IPS DF 6.9 (cell line): ENCODE data around the gene FAM124B.
A peak's percentile ranks its signal among the peaks of the same experiment; 100 is the strongest.

Source experiments
- DNase-seq: peaks from one replicate; pipeline ENCODE4 v3.0.0-alpha.2; 2013; ENCODE audit warnings: low read depth, low spot score
- H3K27ac ChIP-seq: one replicate; pipeline ENCODE4 v1.5.1; 2013; ENCODE audit warnings: low read length, control low read depth
- H3K27me3 ChIP-seq: 2 replicates; pipeline ENCODE4 v1.6.1; 2013; ENCODE audit warnings: mild to moderate bottlenecking, low read length; ENCODE audit not compliant: control insufficient read depth, insufficient read depth
- H3K36me3 ChIP-seq: 2 replicates; pipeline ENCODE4 v1.6.1; 2013; ENCODE audit warnings: low read length; ENCODE audit not compliant: control insufficient read depth, insufficient read depth
- H3K4me1 ChIP-seq: 2 replicates; pipeline ENCODE4 v1.6.1; 2013; ENCODE audit warnings: low read length; ENCODE audit not compliant: control insufficient read depth, insufficient read depth
- H3K4me3 ChIP-seq: 2 replicates; pipeline ENCODE4 v1.5.1; 2013; ENCODE audit warnings: mild to moderate bottlenecking, low read length
- H3K9me3 ChIP-seq: 2 replicates; pipeline ENCODE4 v1.6.1; 2013; ENCODE audit warnings: low read length, inconsistent platforms; ENCODE audit not compliant: control insufficient read depth, insufficient read depth
- WGBS: extraction: QIAGEN DNeasy Blood & Tissue Kit; methylation state at CpG from one replicate; pipeline ENCODE4 v1.1.7; 2013; ENCODE audit warnings: mixed read lengths, missing lambda C conversion rate; ENCODE audit not compliant: insufficient read length, insufficient coverage; 5-methylcytosine and 5-hydroxymethylcytosine counted together

FAM124B gene

DNA sequence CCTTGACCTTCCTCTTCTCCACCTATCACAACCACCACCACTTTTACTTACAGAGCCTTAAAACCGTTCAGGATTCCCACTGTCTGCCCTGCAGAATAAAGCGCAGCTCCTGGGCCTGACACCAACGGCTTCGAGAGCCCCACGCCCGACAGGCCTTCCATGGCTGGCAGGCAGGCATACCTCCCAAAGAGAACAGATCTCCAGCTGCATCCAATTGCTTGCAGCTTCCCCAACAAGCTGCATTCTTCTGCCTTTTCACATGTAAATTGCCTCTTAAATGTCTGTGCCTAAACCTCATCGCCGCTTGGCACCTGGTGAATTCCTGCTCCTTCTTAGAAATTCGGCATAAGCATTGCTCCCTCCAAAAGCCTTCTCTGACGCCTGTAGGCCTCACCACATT is 31.5 kb upstream of the FAM124B start:
- no peaks in the 10 kb centered on the region for H3K27me3 ChIP-seq
- H3K36me3 ChIP-seq, result no peaks in the 10 kb centered on the region; the same call in 1 of the 2 replicates
- H3K9me3 ChIP-seq, result no peaks in the 10 kb centered on the region
- H3K4me1 ChIP-seq, result no peaks in the 10 kb centered on the region
- no peak overlapping the region for H3K4me3 ChIP-seq
- no CpG with 5 or more reads among the region's 10 CpGs for WGBS
- no peak overlapping the region for H3K27ac ChIP-seq
- DNase-seq, result peak; percentile 91

DNA sequence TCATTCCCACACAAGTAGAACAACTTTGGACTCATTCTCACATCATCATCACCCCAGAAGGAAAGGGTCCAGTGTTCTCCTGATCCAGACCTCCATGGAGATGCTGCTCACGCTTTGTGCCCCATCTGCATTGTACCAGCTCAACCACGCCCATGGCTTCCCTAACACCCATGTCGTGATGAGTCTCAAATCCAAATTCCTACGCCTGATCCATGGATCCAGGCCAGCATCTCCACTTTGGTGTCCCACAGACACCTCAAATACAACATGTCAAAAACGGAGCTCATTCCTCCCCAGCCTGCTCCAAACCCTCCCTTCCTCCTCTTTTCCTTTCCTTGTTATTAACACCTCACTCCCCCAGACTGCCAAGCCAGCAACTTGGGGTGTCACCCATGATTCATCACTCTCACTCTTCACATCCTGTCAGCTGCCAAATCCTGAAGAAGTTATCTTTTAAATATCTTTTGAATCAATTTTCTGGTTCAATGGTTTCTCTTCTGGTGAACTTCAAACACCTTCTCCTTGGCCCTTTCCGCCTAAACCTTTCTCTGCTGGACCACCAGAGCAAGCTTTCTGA is 30.2 kb upstream of the FAM124B start:
- no peak overlapping the region for H3K4me3 ChIP-seq
- WGBS, result no CpG with 5 or more reads among the region's 6 CpGs

DNA sequence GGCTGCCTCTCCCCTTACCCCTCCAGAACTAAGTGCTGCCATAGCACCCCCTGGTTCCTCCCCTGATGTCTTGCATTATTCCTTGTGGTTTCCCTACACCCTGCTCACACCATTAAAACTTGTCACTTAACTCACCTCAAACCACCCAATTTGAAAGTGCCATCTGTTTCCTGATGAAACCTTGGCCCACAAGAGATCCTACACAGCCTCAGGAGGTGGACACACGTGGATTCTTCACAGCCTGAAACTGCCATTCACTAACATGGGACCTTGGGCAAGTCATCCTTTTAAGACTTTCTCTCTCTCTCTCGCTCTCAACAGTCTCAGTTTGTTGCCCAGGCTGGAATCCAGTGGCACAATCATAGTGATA is 27.5 kb upstream of the FAM124B start:
- Histone ChIP-seq H3K9me3 (no peaks in the 10 kb centered on the region), H3K27me3 (no peaks in the 10 kb centered on the region), H3K36me3 (no peaks in the 10 kb centered on the region; the same call in 1 of the 2 replicates), H3K27ac (no peak overlapping the region), H3K4me3 (no peak overlapping the region), H3K4me1 (no peaks in the 10 kb centered on the region)
- WGBS, result no CpG with 5 or more reads among the region's 2 CpGs
- DNase-seq, result no peak

More for the DNA sequence above, 30.2 kb upstream of the FAM124B start:
- Histone ChIP-seq H3K9me3 (no peaks in the 10 kb centered on the region), H3K27ac (no peak overlapping the region), H3K4me1 (no peaks in the 10 kb centered on the region), H3K36me3 (no peaks in the 10 kb centered on the region; the same call in 1 of the 2 replicates), H3K27me3 (no peaks in the 10 kb centered on the region)
- DNase-seq, result no peak

DNA sequence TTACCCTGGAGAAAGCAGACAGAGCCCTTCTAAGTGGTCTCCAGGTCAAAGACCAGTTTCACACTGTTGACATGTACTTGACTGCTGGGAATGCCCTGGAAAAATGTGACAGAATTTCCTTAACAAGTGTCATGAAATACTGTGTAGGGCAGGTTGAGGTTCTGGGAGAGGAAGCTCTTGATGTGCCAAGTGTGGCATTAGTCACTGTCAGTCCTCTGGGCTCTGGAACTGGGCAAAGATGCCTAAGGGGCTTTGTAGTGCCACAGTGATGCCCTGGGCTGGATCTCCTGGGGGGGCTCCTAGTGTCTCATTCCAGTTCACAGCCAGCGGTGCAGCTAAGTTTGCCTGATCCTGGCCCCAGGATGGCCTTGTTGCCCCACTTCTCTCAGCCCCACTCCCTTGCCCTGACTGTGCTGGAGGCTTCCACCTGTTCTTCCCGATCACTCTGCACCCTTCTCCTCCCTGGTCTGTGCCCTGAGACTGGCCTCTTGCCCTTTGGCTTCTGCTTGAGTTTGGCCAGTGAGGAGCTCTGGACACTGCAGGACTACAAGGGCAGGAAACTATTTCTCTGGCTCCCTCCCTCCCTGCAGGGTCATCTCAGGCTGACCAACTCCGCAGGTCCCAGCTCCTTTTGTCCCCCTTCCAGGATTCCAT is 27.0 kb upstream of the FAM124B start:
- H3K27me3 ChIP-seq, result no peaks in the 10 kb centered on the region
- H3K4me1 ChIP-seq, result no peaks in the 10 kb centered on the region
- no peak overlapping the region for H3K4me3 ChIP-seq
- no peak for DNase-seq
- no peaks in the 10 kb centered on the region for H3K9me3 ChIP-seq
- H3K27ac ChIP-seq, result no peak overlapping the region
- H3K36me3 ChIP-seq, result no peaks in the 10 kb centered on the region; the same call in 1 of the 2 replicates
- no CpG with 5 or more reads among the region's 3 CpGs for WGBS

DNA sequence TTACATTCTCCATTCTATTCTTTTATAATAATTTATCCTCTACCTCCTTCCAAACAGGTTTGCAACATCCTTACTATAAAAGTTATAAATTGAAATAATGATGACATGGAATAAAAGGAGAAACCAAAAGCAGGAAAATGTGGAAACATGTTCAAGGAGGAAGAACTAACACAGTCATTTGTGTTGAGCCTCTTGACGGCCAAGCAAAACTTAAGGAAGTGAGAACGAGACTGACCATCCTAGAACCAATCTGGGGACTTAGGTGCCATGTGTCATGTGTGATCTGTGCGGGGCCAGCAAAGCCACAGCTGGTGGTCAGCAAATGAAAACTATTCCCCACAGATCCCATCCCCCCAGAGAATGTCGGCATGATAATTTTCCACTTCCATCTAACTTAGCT is 25.6 kb upstream of the FAM124B start:
- WGBS, result no CpG with 5 or more reads among the region's 4 CpGs

DNA sequence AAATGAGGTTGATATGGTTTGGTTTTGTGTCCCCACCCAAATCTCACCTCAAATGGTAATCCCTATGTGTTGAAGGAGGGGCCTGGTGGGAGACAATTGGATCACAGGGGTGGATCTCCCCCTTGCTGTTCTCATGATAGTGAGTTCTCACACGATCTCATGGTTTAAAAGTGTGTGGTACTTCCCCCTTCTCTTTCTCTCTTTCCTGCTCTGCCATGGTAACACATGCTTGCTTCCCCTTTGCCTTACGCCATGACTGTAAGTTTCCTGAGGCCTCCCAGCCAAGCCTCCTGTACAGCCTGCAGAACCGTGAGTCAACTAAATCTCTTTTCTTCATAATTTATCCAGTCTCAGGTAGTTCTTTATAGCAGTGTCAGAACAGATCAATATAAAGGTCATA is 24.7 kb upstream of the FAM124B start:
- no peaks in the 10 kb centered on the region for H3K9me3 ChIP-seq
- no peak overlapping the region for H3K4me3 ChIP-seq
- H3K27ac ChIP-seq, result no peak overlapping the region
- no peak for DNase-seq
- no CpG with 5 or more reads among the region's 3 CpGs for WGBS
- no peaks in the 10 kb centered on the region for H3K4me1 ChIP-seq
- no peaks in the 10 kb centered on the region; the same call in 1 of the 2 replicates for H3K36me3 ChIP-seq
- H3K27me3 ChIP-seq, result no peaks in the 10 kb centered on the region

More for the DNA sequence above, 25.6 kb upstream of the FAM124B start:
- no peak for DNase-seq
- H3K9me3 ChIP-seq, result no peaks in the 10 kb centered on the region
- H3K36me3 ChIP-seq, result no peaks in the 10 kb centered on the region; the same call in 1 of the 2 replicates
- H3K4me1 ChIP-seq, result no peaks in the 10 kb centered on the region
- H3K4me3 ChIP-seq, result no peak overlapping the region
- no peak overlapping the region for H3K27ac ChIP-seq
- no peaks in the 10 kb centered on the region for H3K27me3 ChIP-seq

DNA sequence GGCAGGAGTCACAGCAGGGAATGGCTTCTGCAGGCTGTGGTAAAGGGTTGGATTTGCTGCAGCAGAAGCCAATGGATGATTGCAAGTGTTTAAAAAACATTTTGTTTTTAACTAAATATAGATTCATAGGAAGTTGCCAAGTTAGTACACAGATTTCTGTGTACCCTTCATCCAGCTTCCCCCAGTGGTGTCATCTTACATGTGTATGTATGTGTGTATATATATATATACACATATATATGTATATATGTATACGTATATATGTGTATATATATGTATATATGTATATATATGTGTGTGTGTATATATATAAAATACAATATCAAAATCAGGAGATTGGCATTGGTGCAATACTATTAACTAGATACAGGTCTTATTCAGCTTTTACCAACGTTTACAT is 19.2 kb upstream of the FAM124B start:
- Histone ChIP-seq H3K9me3 (no peaks in the 10 kb centered on the region), H3K27me3 (no peaks in the 10 kb centered on the region), H3K4me1 (no peaks in the 10 kb centered on the region), H3K27ac (no peak overlapping the region), H3K4me3 (no peak overlapping the region), H3K36me3 (no peaks in the 10 kb centered on the region)
- WGBS, result no CpG with 5 or more reads among the region's 2 CpGs
- no peak for DNase-seq

DNA sequence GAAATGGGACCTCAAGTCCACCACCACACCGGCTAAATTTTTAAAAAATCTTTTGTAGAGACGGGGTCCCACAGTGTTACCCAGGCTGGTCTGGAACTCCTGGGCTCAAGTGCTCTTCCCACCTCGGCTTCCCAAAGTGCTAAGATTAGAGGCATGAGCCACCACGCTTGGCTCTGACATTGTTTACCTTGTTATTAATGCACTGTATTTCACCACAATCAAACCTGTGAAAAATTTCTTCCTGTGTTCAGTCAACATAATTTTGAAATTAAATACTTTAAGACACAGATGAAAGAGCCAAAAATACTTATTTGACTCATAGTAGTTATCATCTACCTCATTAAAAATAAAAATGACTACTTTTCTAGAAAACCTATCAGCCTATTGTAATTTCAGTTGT is 16.0 kb upstream of the FAM124B start:
- no peak for DNase-seq
- no CpG with 5 or more reads among the region's 4 CpGs for WGBS
- H3K9me3 ChIP-seq, result no peaks in the 10 kb centered on the region
- H3K4me1 ChIP-seq, result no peaks in the 10 kb centered on the region
- H3K4me3 ChIP-seq, result no peak overlapping the region
- H3K27me3 ChIP-seq, result no peaks in the 10 kb centered on the region
- no peaks in the 10 kb centered on the region for H3K36me3 ChIP-seq
- no peak overlapping the region for H3K27ac ChIP-seq

DNA sequence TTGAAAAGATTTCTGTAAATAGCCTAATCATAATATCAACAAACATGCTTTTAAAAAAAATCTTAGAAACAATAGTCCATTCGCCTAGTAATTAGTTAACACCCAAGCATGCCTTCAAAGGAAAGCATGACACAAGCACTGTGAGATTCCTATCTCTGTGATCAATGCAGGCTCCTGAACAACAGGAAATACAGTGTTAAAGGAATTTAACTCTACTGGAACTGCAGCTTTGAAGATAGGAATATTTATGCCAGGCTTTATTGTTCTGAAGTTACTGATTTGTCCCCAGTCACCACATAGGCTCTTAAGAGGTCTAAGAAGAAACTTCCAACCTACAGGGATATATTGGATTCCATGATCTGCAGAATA is 15.4 kb upstream of the FAM124B start:
- Histone ChIP-seq H3K4me3 (no peak overlapping the region), H3K27ac (no peak overlapping the region), H3K36me3 (no peaks in the 10 kb centered on the region), H3K27me3 (no peaks in the 10 kb centered on the region), H3K9me3 (no peaks in the 10 kb centered on the region), H3K4me1 (0 out of 2 replicates have a peak, but pooled peaks cover 1% of the 10 kb centered on the region)
- no CpG with 5 or more reads among the region's 1 CpG for WGBS
- no peak for DNase-seq

DNA sequence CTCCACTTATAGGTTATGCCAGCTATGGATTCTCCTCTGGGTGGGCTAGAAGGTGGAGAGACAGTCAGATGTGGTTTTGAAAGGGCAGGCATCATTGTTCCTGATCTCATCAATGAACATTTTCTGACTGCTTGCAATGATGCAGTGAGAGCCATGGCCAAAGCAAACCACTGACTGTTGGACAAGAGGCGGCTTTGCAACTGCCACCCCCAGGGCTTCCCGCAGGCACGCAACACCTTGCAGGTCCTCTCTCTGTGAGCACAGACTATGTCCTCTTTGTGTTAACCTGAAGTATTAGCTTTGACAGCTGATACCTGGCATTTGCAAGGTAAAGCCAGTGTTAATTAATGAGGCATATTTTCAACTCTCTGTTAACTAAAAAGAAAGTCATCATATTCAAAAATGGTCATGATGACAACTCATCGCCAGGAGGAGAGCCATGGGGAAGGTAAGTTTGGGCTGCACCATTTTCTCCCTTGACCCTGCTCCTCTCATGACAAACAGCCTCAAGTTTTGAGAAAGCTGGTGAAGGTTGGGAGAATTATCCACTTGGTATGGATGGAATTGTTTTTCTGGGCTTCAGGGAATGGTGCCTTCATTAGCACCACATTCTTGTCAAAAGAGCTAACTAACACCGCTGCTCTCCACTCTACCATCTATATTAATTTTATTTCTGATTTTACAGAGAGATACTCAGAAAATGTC is 14.9 kb upstream of the FAM124B start:
- no peak for DNase-seq
- H3K9me3 ChIP-seq, result no peaks in the 10 kb centered on the region
- H3K27ac ChIP-seq, result no peak overlapping the region
- H3K36me3 ChIP-seq, result no peaks in the 10 kb centered on the region
- H3K4me1 ChIP-seq, result 0 out of 2 replicates have a peak, but pooled peaks cover 1% of the 10 kb centered on the region
- H3K4me3 ChIP-seq, result no peak overlapping the region
- no peaks in the 10 kb centered on the region for H3K27me3 ChIP-seq
- no CpG with 5 or more reads among the region's 5 CpGs for WGBS
